HEK293T (cell line): Measurements from ENCODE around the gene ZFC3H1.

ENCODE experiments used
- BHLHE40 ChIP-seq: fragments of 450-650 bp; IDR thresholded peaks from 2 replicates; pipeline ENCODE4 v1.6.1; 2016; ENCODE audit warnings: mild to moderate bottlenecking, moderate library complexity, borderline replicate concordance
- ELF4 ChIP-seq: fragments of 450-650 bp; IDR thresholded peaks from 2 replicates; pipeline ENCODE4 v1.6.1; 2017; ENCODE audit warnings: antibody characterized with exemption
- FOXM1 ChIP-seq: fragments of 450-650 bp; IDR thresholded peaks from 2 replicates; pipeline ENCODE4 v1.6.1; 2017; ENCODE audit warnings: mild to moderate bottlenecking, borderline replicate concordance
- NFRKB ChIP-seq: fragments of 450-650 bp; IDR thresholded peaks from 2 replicates; pipeline ENCODE4 v1.6.1; 2016; ENCODE audit warnings: mild to moderate bottlenecking, moderate library complexity
- SP1 ChIP-seq: fragments of 450-650 bp; IDR thresholded peaks from 2 replicates; pipeline ENCODE4 v1.6.1; 2017

- TF ChIP-seq ELF4 (no peak), FOXM1 (no peak), BHLHE40 (no peak), SP1 (no peak), NFRKB (no peak)
These were observed 37.5 kb downstream of the ZFC3H1 start for GRCh38 chr12:71626098-71626497.
